ENCODE measurements around the gene FDPS.
"Not testable (repeated sequence)": the region's sequence is repeated elsewhere in the genome, so short reads cannot be mapped to it uniquely, and the experiment has no call there.

The FDPS gene

GRCh38 chr1:155325603-155325893 is 16.9 kb downstream of the FDPS start:
- TF ChIP-seq, protein P1, sequence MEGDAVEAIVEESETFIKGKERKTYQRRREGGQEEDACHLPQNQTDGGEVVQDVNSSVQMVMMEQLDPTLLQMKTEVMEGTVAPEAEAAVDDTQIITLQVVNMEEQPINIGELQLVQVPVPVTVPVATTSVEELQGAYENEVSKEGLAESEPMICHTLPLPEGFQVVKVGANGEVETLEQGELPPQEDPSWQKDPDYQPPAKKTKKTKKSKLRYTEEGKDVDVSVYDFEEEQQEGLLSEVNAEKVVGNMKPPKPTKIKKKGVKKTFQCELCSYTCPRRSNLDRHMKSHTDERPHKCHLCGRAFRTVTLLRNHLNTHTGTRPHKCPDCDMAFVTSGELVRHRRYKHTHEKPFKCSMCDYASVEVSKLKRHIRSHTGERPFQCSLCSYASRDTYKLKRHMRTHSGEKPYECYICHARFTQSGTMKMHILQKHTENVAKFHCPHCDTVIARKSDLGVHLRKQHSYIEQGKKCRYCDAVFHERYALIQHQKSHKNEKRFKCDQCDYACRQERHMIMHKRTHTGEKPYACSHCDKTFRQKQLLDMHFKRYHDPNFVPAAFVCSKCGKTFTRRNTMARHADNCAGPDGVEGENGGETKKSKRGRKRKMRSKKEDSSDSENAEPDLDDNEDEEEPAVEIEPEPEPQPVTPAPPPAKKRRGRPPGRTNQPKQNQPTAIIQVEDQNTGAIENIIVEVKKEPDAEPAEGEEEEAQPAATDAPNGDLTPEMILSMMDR (IDR thresholded peaks at IDR 0.05; ENCODE audit: extremely low read depth, missing control alignments): no peak
- DNase-seq (ENCODE audit: low spot score): no peak

- DNase-seq (ENCODE audit: low spot score): no peak
- TF ChIP-seq, protein P1 (IDR thresholded peaks at IDR 0.05; ENCODE audit: extremely low read depth, missing control alignments): no peak
These were observed 17.4 kb downstream of the FDPS start for GRCh38 chr1:155326020-155326526.

GRCh38 chr1:155326631-155327037 is 18.0 kb downstream of the FDPS start:
- TF ChIP-seq, protein P1 (IDR thresholded peaks at IDR 0.05; ENCODE audit: extremely low read depth, missing control alignments): no peak
- no peak for DNase-seq (ENCODE audit: low spot score)

GRCh38 chr1:155327981-155328380 is 19.3 kb downstream of the FDPS start:
- DNase-seq (ENCODE audit: low spot score): no peak
- TF ChIP-seq, protein P1 (IDR thresholded peaks at IDR 0.05; ENCODE audit: extremely low read depth, missing control alignments): no peak

GRCh38 chr1:155328856-155329255 is 20.2 kb downstream of the FDPS start:
- not testable (repeated sequence) for DNase-seq (ENCODE audit: low spot score)

DNA sequence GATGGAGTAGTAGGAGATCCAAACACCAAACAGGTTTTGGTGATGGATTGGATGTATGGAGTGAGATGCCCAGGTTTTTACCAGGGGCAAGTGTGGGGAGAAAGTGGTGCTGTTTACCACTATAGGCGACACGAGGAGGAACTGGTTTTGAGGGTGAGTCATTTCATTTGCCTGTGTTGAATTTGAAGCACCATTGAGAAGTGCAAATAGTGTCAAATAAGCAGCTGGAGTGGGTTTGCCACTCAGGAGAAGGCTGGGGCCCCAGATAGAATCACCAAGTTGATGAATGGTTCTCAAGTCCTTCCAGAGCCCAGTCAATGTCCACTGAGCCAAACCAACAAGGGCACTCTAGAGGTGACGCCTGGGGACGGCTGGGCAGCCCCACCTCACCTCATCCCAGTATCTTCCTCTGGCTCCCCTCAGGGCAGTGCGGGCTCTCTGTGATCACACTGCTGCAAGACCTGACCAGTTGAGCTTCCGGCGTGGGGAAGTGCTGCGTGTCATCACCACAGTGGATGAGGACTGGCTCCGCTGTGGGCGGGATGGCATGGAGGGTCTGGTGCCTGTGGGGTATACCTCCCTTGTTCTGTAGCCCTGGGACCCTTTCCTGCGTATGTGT is 21.4 kb downstream of the FDPS start:
- no peak for DNase-seq (ENCODE audit: low spot score)
- TF ChIP-seq, protein P1 (IDR thresholded peaks at IDR 0.05; ENCODE audit: extremely low read depth, missing control alignments): no peak

- no peak for DNase-seq (ENCODE audit: low spot score)
- TF ChIP-seq, protein P1 (IDR thresholded peaks at IDR 0.05; ENCODE audit: extremely low read depth, missing control alignments): no peak
These were observed 26.3 kb downstream of the FDPS start for GRCh38 chr1:155334962-155335361.

GRCh38 chr1:155339515-155340097 is 30.9 kb downstream of the FDPS start:
- TF ChIP-seq, protein P1 (IDR thresholded peaks at IDR 0.05; ENCODE audit: extremely low read depth, missing control alignments): no peak
- no peak for DNase-seq (ENCODE audit: low spot score)

Measured in GM20000 (cell line).